Liver (tissue), 9 donors: Measurements from ENCODE around the gene PTPA. TPM values are rescaled to one million over a fixed set of nuclear protein-coding genes. Genes with fewer than 3 reads are reported as not detected.
A peak's percentile ranks its signal among the peaks of the same experiment; 100 is the strongest.

Source experiments
- DNase-seq: peaks from one replicate; pipeline ENCODE4 v3.0.0-alpha.2; 2017; ENCODE audit warnings: low spot score
- H3K27ac ChIP-seq, 2 donors: one replicate each; pipeline ENCODE4 v1.7.0; 2013; ENCODE audit warnings: inconsistent platforms in 2 of 2, low read length in 2 of 2, control low read depth in 1 of 2, low read depth in 1 of 2, mild to moderate bottlenecking in 1 of 2
- H3K27me3 ChIP-seq, 4 donors: one replicate each; pipeline versions ENCODE4 v1.6.1 to v1.7.0; 2013; ENCODE audit warnings: low read length in 3 of 4, inconsistent platforms in 1 of 4, mild to moderate bottlenecking in 1 of 4, moderate library complexity in 1 of 4; ENCODE audit not compliant: control insufficient read depth in 4 of 4, insufficient read depth in 4 of 4
- H3K36me3 ChIP-seq, 4 donors: one replicate each; pipeline versions ENCODE4 v1.6.1 to v1.7.0; 2013; ENCODE audit warnings: low read length in 3 of 4, mild to moderate bottlenecking in 3 of 4, low read depth in 1 of 4, moderate library complexity in 1 of 4; ENCODE audit not compliant: control insufficient read depth in 4 of 4, insufficient read depth in 3 of 4
- H3K4me1 ChIP-seq, 4 donors: one replicate each; pipeline versions ENCODE4 v1.6.1 to v1.7.0; 2013; ENCODE audit warnings: low read length in 3 of 4, mild to moderate bottlenecking in 3 of 4, moderate library complexity in 1 of 4; ENCODE audit not compliant: control insufficient read depth in 4 of 4, insufficient read depth in 4 of 4
- H3K4me3 ChIP-seq, 3 donors: one replicate each; pipeline versions ENCODE4 v1.6.1 to v1.7.0; 2013; ENCODE audit warnings: low read length in 3 of 3, control low read depth in 1 of 3, low read depth in 1 of 3, mild to moderate bottlenecking in 1 of 3
- H3K9ac ChIP-seq, 2 donors: one replicate each; pipeline ENCODE4 v1.7.0; 2013; ENCODE audit warnings: low read length in 2 of 2, mild to moderate bottlenecking in 2 of 2, moderate library complexity in 2 of 2, control low read depth in 1 of 2, low read depth in 1 of 2
- H3K9me3 ChIP-seq, 4 donors: one replicate each; pipeline versions ENCODE4 v1.6.1 to v1.7.0; 2013; ENCODE audit warnings: low read length in 3 of 4; ENCODE audit not compliant: control insufficient read depth in 4 of 4
- EGR1 ChIP-seq, 2 donors: IDR thresholded peaks; 2 replicates each; pipeline ENCODE4 v1.6.1; 2016 to 2018; ENCODE audit warnings: antibody characterized with exemption in 2 of 2, low read depth in 2 of 2
- FOXA1 ChIP-seq: IDR thresholded peaks from 2 replicates; pipeline ENCODE4 v1.6.1; 2016; ENCODE audit warnings: antibody characterized with exemption
- FOXA2 ChIP-seq: IDR thresholded peaks from 2 replicates; pipeline ENCODE4 v1.6.1; 2016; ENCODE audit warnings: antibody characterized with exemption
- GABPA ChIP-seq, 2 donors: IDR thresholded peaks in 1 of 2; conservative IDR thresholded peaks in 1 of 2; 2 replicates each; pipeline ENCODE4 v1.6.1; 2016; ENCODE audit warnings: antibody characterized with exemption in 2 of 2, mild to moderate bottlenecking in 1 of 2, moderate library complexity in 1 of 2
- HNF4A ChIP-seq, 2 donors: conservative IDR thresholded peaks; 2 replicates each; pipeline ENCODE4 v1.6.1; 2016; ENCODE audit warnings: antibody characterized with exemption in 2 of 2, mild to moderate bottlenecking in 2 of 2
- HNF4G ChIP-seq: IDR thresholded peaks from 2 replicates; pipeline ENCODE4 v1.6.1; 2016; ENCODE audit warnings: antibody characterized with exemption
- JUND ChIP-seq, 2 donors: IDR thresholded peaks; 2 replicates each; pipeline ENCODE4 v1.6.1; 2016; ENCODE audit warnings: antibody characterized with exemption in 2 of 2
- NR2F2 ChIP-seq: IDR thresholded peaks from 2 replicates; pipeline ENCODE4 v1.6.1; 2016; ENCODE audit warnings: antibody characterized with exemption
- RAD21 ChIP-seq, 2 donors: IDR thresholded peaks; 2 replicates each; pipeline ENCODE4 v1.6.1; 2016; ENCODE audit warnings: antibody characterized with exemption in 2 of 2, mild to moderate bottlenecking in 2 of 2
- RXRA ChIP-seq, 2 donors: IDR thresholded peaks; 2 replicates each; pipeline ENCODE4 v1.6.1; 2017 to 2018; ENCODE audit warnings: antibody characterized with exemption in 2 of 2, mild to moderate bottlenecking in 1 of 2
- SP1 ChIP-seq: IDR thresholded peaks from 2 replicates; pipeline ENCODE4 v1.6.1; 2018; ENCODE audit warnings: antibody characterized with exemption, mild to moderate bottlenecking
- ZBTB33 ChIP-seq: IDR thresholded peaks from 2 replicates; pipeline ENCODE4 v1.6.1; 2016; ENCODE audit warnings: antibody characterized with exemption
- WGBS: extraction: QIAGEN DNeasy Blood & Tissue Kit; methylation state at CpG from one replicate; pipeline ENCODE4 v1.1.7; 2013; 5-methylcytosine and 5-hydroxymethylcytosine counted together
- polyA plus RNA-seq, 2 donors: library from polyadenylated mRNA; stranded (reverse) in 1 of 2; unstranded in 1 of 2; fragments of 200-250 nt in 1 of 2; fragments of >200 nt in 1 of 2; fragmentation: Nextera tagmentation in 1 of 2; extraction: Ambion mirVana in 1 of 2; gene quantifications; one replicate each; pipeline versions ENCODE4 v1.2.1 to v1.2.3, GENCODE V29; 2013 to 2015
- total RNA-seq, 2 donors: library from RNA; depleted of rRNA; stranded (reverse); fragments of >200 nt; gene quantifications; one replicate each; pipeline ENCODE4 v1.2.3, GENCODE V29; 2014
- TF ChIP-seq, protein P1 (sequence below): IDR thresholded peaks from 2 replicates; pipeline ENCODE4 v1.6.1; 2016; ENCODE audit warnings: antibody characterized with exemption
- TF ChIP-seq, protein P2 (sequence below): IDR thresholded peaks from 2 replicates; pipeline ENCODE4 v1.6.1; 2016; ENCODE audit warnings: antibody characterized with exemption
- donor health status: healthy.
- donor health status: healthy.
- donor health status: healthy.
- donor health status: healthy.
- donor health status: healthy.

The PTPA gene
- total and polyA plus RNA-seq, 4 donors = 27.6 to 66.0 (median 38.4) TPM

GRCh38 chr9:129174724-129175514 is 63.7 kb downstream of the PTPA start:
- H3K4me1 ChIP-seq = peaks cover 4 to 29% (median 10%) of the 10 kb centered on the region in 4 donors
- H3K36me3 ChIP-seq = no peaks in the 10 kb centered on the region
- peak overlapping the region; percentile 95 to 96 for H3K9ac ChIP-seq
- TF ChIP-seq RAD21 (IDR thresholded peaks at IDR 0.05) = peak in 1 of 2 donors; percentile 8
- TF ChIP-seq, protein P1, sequence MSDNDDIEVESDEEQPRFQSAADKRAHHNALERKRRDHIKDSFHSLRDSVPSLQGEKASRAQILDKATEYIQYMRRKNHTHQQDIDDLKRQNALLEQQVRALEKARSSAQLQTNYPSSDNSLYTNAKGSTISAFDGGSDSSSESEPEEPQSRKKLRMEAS = no peak
- no peak for TF ChIP-seq HNF4A (conservative IDR thresholded peaks at IDR 0.05)
- TF ChIP-seq JUND (IDR thresholded peaks at IDR 0.05) = peak; percentile 25 to 47
- no peak for TF ChIP-seq NR2F2
- no peak for TF ChIP-seq ZBTB33
- TF ChIP-seq FOXA2 = no peak
- no peak for TF ChIP-seq RXRA (IDR thresholded peaks at IDR 0.05)
- TF ChIP-seq FOXA1 = no peak
- TF ChIP-seq HNF4G = no peak
- TF ChIP-seq SP1 = no peak
- H3K27me3 ChIP-seq = no peaks in the 10 kb centered on the region
- DNase-seq = peak; percentile 50
- peak overlapping the region in 2 of 3 donors; percentile 85 to 90 for H3K4me3 ChIP-seq
- WGBS = 9% methylated on average over 53 of the region's 53 CpGs
- H3K9me3 ChIP-seq = no peaks in the 10 kb centered on the region
- H3K27ac ChIP-seq = peak overlapping the region; percentile 99

- peaks cover 4 to 29% (median 10%) of the 10 kb centered on the region in 4 donors for H3K4me1 ChIP-seq
- H3K9me3 ChIP-seq = no peaks in the 10 kb centered on the region
- 2% methylated on average over 10 of the region's 10 CpGs for WGBS
- H3K27ac ChIP-seq = peak overlapping the region; percentile 99
- H3K9ac ChIP-seq = peak overlapping the region; percentile 95 to 96
- TF ChIP-seq ZBTB33 = no peak
- TF ChIP-seq SP1 = no peak
- TF ChIP-seq FOXA2 = no peak
- TF ChIP-seq, protein P1 = no peak
- no peak for TF ChIP-seq FOXA1
- TF ChIP-seq GABPA (IDR thresholded peaks at IDR 0.05 in 1 of 2, conservative IDR thresholded peaks at IDR 0.05 in 1 of 2) = no peak
- TF ChIP-seq, protein P2, sequence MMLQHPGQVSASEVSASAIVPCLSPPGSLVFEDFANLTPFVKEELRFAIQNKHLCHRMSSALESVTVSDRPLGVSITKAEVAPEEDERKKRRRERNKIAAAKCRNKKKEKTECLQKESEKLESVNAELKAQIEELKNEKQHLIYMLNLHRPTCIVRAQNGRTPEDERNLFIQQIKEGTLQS = no peak
- no peak for TF ChIP-seq EGR1 (IDR thresholded peaks at IDR 0.05; ENCODE audit: low read depth in 2 of 2)
- TF ChIP-seq HNF4A (conservative IDR thresholded peaks at IDR 0.05) = no peak
- TF ChIP-seq JUND (IDR thresholded peaks at IDR 0.05) = no peak
- DNase-seq = no peak
- peak overlapping the region; percentile 44 to 90 (median 85) for H3K4me3 ChIP-seq
- no peaks in the 10 kb centered on the region for H3K36me3 ChIP-seq
- H3K27me3 ChIP-seq = no peaks in the 10 kb centered on the region
Measured at GRCh38 chr9:129175515-129175824, 64.3 kb downstream of the PTPA start.
